ENCODE data around the gene GALK2. TPM values are rescaled to one million over a fixed set of nuclear protein-coding genes. Genes with fewer than 3 reads are reported as not detected.

GALK2 gene
- total RNA-seq, 1 experiment from 2014 or later, result 13.7 TPM

DNA sequence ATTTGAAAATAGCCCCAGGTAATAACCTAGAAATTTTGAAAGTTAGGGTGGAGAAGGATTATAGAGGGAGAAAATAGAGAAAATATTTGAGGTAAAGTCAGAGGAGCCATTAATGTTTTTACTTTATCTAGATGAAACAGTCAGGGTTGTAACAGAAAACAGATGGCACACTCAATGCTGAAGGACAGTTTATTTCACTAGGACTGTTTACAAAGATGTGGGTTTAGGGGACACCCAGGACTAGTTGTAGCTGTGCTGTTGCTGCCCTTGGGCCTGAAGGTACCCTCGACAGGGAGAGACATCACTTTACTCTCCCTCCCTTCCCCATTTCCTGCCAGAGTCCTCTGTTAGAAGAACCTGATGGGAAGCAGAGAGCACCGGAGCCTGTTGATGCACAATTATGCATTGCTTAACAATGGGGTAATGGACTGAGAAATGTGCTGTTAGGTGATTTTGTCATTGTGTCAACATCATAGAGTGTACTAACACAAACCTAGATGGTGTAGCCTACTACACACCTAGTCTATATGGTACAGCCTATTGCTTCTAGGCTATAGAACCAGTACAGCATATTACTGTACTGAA, 103.8 kb downstream of the GALK2 start:
- Histone ChIP-seq H3K27me3 (ENCODE audit: insufficient read depth, low read length) (no peaks in the 10 kb centered on the region), H2BK15ac (ENCODE audit: low read depth, low read length) (no peak overlapping the region), H3K14ac (ENCODE audit: insufficient read depth, low read length) (no peak overlapping the region), H4K20me1 (ENCODE audit: control insufficient read depth, insufficient read depth, insufficient read length) (no peaks in the 10 kb centered on the region), H2BK120ac (ENCODE audit: low read depth, low read length, poor library complexity, severe bottlenecking) (no peak overlapping the region), H3K79me2 (ENCODE audit: insufficient read depth, low read length) (no peaks in the 10 kb centered on the region), H2AFZ (ENCODE audit: low read length) (no peak overlapping the region), H3K9me3 (ENCODE audit: control insufficient read depth, low read depth, low read length) (no peaks in the 10 kb centered on the region), H3K9ac (ENCODE audit: extremely low read depth, insufficient read length, low read length) (no peak overlapping the region), H3K18ac (ENCODE audit: insufficient read length, low read depth, low read length) (no peak overlapping the region), H2BK20ac (ENCODE audit: low read depth, low read length, poor library complexity, severe bottlenecking) (no peak overlapping the region), H4K91ac (ENCODE audit: insufficient read length, low read depth, low read length) (no peak overlapping the region), H3K4ac (ENCODE audit: low read depth, low read length) (no peak overlapping the region), H3K56ac (ENCODE audit: insufficient read length, low read depth, low read length) (no peak overlapping the region), H3K4me2 (ENCODE audit: insufficient read depth, insufficient read length, low read length) (no peak overlapping the region), H3K23ac (ENCODE audit: insufficient read length, low read depth, low read length) (no peak overlapping the region), H4K8ac (replicated peaks; ENCODE audit: insufficient read length, low read depth, low read length) (no peak overlapping the region), H3K23me2 (ENCODE audit: insufficient read length, low read depth, low read length, poor library complexity, severe bottlenecking) (no peaks in the 10 kb centered on the region), H3K4me1 (ENCODE audit: insufficient read depth, low read length) (peaks cover 4% of the 10 kb centered on the region; the same call in 1 of the 2 replicates), H2AK5ac (ENCODE audit: insufficient read length, low read length) (no peak overlapping the region), H3T11ph (ENCODE audit: low read length) (no peak overlapping the region), H2BK12ac (ENCODE audit: insufficient read length, low read depth, low read length) (no peak overlapping the region), H4K5ac (ENCODE audit: insufficient read length, low read depth, low read length) (no peak overlapping the region), H3K79me1 (ENCODE audit: insufficient read depth, low read depth, low read length, poor library complexity, severe bottlenecking) (no peaks in the 10 kb centered on the region), H2BK5ac (ENCODE audit: insufficient read length, low read length) (no peak overlapping the region), H3K27ac (ENCODE audit: insufficient read length, low read depth, low read length) (no peak overlapping the region)
- no peaks in the 10 kb centered on the region for H3K9me3 Mint-ChIP-seq
- no peak overlapping the region for H3K4me3 Mint-ChIP-seq
- H3K27me3 Mint-ChIP-seq (ENCODE audit: low read depth), result no peaks in the 10 kb centered on the region
- peak overlapping the region in 2 of 3 experiments; percentile 30 to 69; a peak in 2 of 7 replicates for H3K27ac Mint-ChIP-seq
- TF ChIP-seq, protein P1, sequence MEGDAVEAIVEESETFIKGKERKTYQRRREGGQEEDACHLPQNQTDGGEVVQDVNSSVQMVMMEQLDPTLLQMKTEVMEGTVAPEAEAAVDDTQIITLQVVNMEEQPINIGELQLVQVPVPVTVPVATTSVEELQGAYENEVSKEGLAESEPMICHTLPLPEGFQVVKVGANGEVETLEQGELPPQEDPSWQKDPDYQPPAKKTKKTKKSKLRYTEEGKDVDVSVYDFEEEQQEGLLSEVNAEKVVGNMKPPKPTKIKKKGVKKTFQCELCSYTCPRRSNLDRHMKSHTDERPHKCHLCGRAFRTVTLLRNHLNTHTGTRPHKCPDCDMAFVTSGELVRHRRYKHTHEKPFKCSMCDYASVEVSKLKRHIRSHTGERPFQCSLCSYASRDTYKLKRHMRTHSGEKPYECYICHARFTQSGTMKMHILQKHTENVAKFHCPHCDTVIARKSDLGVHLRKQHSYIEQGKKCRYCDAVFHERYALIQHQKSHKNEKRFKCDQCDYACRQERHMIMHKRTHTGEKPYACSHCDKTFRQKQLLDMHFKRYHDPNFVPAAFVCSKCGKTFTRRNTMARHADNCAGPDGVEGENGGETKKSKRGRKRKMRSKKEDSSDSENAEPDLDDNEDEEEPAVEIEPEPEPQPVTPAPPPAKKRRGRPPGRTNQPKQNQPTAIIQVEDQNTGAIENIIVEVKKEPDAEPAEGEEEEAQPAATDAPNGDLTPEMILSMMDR (conservative IDR thresholded peaks at IDR 0.05), result no peak
- peaks cover 36 to 39% of the 10 kb centered on the region in 2 experiments for H3K4me1 Mint-ChIP-seq
- H3K36me3 Mint-ChIP-seq (ENCODE audit: insufficient read depth in 1 of 3, low read depth in 3 of 3), result peaks cover 0 to 2% (median 0%) of the 10 kb centered on the region in 3 experiments; a peak in 1 of 7 replicates
- DNase-seq, result no peak
- no CpG with 5 or more reads among the region's 2 CpGs for WGBS (ENCODE audit: extremely low coverage, insufficient read length, low lambda C conversion rate)
